Activated CD4-positive, alpha-beta T cell treated with anti-CD3 and anti-CD28 coated beads for 48 hours (primary cell): ENCODE data around the gene LYRM1.
"Not testable (repeated sequence)": the region's sequence is repeated elsewhere in the genome, so short reads cannot be mapped to it uniquely, and the experiment has no call there.

ENCODE experiments used
- DNase-seq: peaks from one replicate; pipeline ENCODE4 v3.0.0-alpha.2; 2020

Gene LYRM1

GRCh38 chr16:20900299-20901067 is at the start of gene LYRM1, which contains the start of gene DCUN1D3:
Gene LYRM1 (plus strand): TSS chr16:20900771. CDS start chr16:20915556, 14,785 bp downstream.
Gene DCUN1D3 (minus strand): TSS chr16:20900358. CDS start chr16:20862538, 37,820 bp downstream.
- peak; percentile 94 for DNase-seq

- DNase-seq: no peak
Observed at GRCh38 chr16:20850981-20851380, 49.6 kb upstream of the LYRM1 start.

GRCh38 chr16:20851601-20852000 is 49.0 kb upstream of the LYRM1 start:
- DNase-seq: no peak

GRCh38 chr16:20853143-20853542 is 47.4 kb upstream of the LYRM1 start:
- no peak for DNase-seq

- no peak for DNase-seq
Observed at GRCh38 chr16:20853981-20854620, 46.5 kb upstream of the LYRM1 start.

- DNase-seq: no peak
Observed at GRCh38 chr16:20854963-20855362, 45.6 kb upstream of the LYRM1 start.

GRCh38 chr16:20857281-20857680 is 43.3 kb upstream of the LYRM1 start:
- DNase-seq: no peak

- DNase-seq: no peak
Observed at GRCh38 chr16:20859229-20859628, 41.3 kb upstream of the LYRM1 start.

GRCh38 chr16:20859699-20860098 is 40.9 kb upstream of the LYRM1 start:
- no peak for DNase-seq

- DNase-seq: no peak
Observed at GRCh38 chr16:20860361-20860760, 40.2 kb upstream of the LYRM1 start.

- DNase-seq: not testable (repeated sequence)
Observed at GRCh38 chr16:20860995-20861394, 39.6 kb upstream of the LYRM1 start.

GRCh38 chr16:20862162-20862960 is 38.2 kb upstream of the LYRM1 start:
- DNase-seq: no peak

GRCh38 chr16:20864376-20864775 is 36.2 kb upstream of the LYRM1 start:
- DNase-seq: not testable (repeated sequence)

- DNase-seq: no peak
Observed at GRCh38 chr16:20865420-20866131, 35.0 kb upstream of the LYRM1 start.

GRCh38 chr16:20866145-20866772 is 34.3 kb upstream of the LYRM1 start:
- DNase-seq: peak; percentile 18

- no peak for DNase-seq
Observed at GRCh38 chr16:20866801-20867200, 33.8 kb upstream of the LYRM1 start.

GRCh38 chr16:20867585-20867984 is 33.0 kb upstream of the LYRM1 start:
- no peak for DNase-seq

- DNase-seq: no peak
Observed at GRCh38 chr16:20868890-20869289, 31.7 kb upstream of the LYRM1 start.

- no peak for DNase-seq
Observed at GRCh38 chr16:20870122-20870820, 30.3 kb upstream of the LYRM1 start.

- DNase-seq: no peak
Observed at GRCh38 chr16:20871258-20871657, 29.3 kb upstream of the LYRM1 start.

GRCh38 chr16:20871941-20872815 is 28.4 kb upstream of the LYRM1 start:
- DNase-seq: no peak
